ENCODE data around the gene NCF4.

Gene NCF4

GRCh38 chr22:36926721-36927435, 66.1 kb downstream of the NCF4 start:
- Histone ChIP-seq H3K36me3 (ENCODE audit: control insufficient read depth in 2 of 2, insufficient read depth in 1 of 2, low read length in 2 of 2) (no peaks in the 10 kb centered on the region), H3K4me1 (ENCODE audit: control insufficient read depth, insufficient read depth, low read length) (no peaks in the 10 kb centered on the region), H3K27ac (ENCODE audit: extremely low read depth, low read depth, low read length) (no peak overlapping the region), H3K9me3 (ENCODE audit: control insufficient read depth, insufficient read depth, low read depth, low read length) (no peaks in the 10 kb centered on the region), H3K4me3 (ENCODE audit: low read depth, low read length) (no peak overlapping the region)
- POLR2A ChIA-PET = no interaction called here
- CTCF ChIA-PET = no interaction called here
- no peak for TF ChIP-seq ZNF548 (tag by site-specific recombination; IDR thresholded peaks at IDR 0.05)
- no peak for TF ChIP-seq ZNF423 (tag by site-specific recombination; IDR thresholded peaks at IDR 0.05)
- TF ChIP-seq ZNF585B (tag by site-specific recombination; IDR thresholded peaks at IDR 0.05) = no peak
- TF ChIP-seq ZNF16 (tag by site-specific recombination; IDR thresholded peaks at IDR 0.05; ENCODE audit: low read depth) = no peak
- no peak for TF ChIP-seq SP3 (tag by site-specific recombination; IDR thresholded peaks at IDR 0.05)
- no peak for TF ChIP-seq ZNF138 (tag by site-specific recombination; IDR thresholded peaks at IDR 0.05; ENCODE audit: borderline replicate concordance)
- TF ChIP-seq ZNF510 (tag by site-specific recombination; IDR thresholded peaks at IDR 0.05; ENCODE audit: insufficient replicate concordance) = no peak
- TF ChIP-seq ZSCAN4 (tag by site-specific recombination; IDR thresholded peaks at IDR 0.05) = no peak
- TF ChIP-seq, protein P1, sequence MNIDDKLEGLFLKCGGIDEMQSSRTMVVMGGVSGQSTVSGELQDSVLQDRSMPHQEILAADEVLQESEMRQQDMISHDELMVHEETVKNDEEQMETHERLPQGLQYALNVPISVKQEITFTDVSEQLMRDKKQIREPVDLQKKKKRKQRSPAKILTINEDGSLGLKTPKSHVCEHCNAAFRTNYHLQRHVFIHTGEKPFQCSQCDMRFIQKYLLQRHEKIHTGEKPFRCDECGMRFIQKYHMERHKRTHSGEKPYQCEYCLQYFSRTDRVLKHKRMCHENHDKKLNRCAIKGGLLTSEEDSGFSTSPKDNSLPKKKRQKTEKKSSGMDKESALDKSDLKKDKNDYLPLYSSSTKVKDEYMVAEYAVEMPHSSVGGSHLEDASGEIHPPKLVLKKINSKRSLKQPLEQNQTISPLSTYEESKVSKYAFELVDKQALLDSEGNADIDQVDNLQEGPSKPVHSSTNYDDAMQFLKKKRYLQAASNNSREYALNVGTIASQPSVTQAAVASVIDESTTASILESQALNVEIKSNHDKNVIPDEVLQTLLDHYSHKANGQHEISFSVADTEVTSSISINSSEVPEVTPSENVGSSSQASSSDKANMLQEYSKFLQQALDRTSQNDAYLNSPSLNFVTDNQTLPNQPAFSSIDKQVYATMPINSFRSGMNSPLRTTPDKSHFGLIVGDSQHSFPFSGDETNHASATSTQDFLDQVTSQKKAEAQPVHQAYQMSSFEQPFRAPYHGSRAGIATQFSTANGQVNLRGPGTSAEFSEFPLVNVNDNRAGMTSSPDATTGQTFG (tag by site-specific recombination; IDR thresholded peaks at IDR 0.05; ENCODE audit: borderline replicate concordance) = no peak
- no peak for TF ChIP-seq ZNF26 (tag by site-specific recombination; IDR thresholded peaks at IDR 0.05)
- TF ChIP-seq, protein P2, sequence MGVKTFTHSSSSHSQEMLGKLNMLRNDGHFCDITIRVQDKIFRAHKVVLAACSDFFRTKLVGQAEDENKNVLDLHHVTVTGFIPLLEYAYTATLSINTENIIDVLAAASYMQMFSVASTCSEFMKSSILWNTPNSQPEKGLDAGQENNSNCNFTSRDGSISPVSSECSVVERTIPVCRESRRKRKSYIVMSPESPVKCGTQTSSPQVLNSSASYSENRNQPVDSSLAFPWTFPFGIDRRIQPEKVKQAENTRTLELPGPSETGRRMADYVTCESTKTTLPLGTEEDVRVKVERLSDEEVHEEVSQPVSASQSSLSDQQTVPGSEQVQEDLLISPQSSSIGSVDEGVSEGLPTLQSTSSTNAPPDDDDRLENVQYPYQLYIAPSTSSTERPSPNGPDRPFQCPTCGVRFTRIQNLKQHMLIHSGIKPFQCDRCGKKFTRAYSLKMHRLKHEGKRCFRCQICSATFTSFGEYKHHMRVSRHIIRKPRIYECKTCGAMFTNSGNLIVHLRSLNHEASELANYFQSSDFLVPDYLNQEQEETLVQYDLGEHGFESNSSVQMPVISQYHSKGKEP (tag by site-specific recombination; IDR thresholded peaks at IDR 0.05) = no peak
- no peak for TF ChIP-seq ZNF707 (tag by site-specific recombination; IDR thresholded peaks at IDR 0.05)
- no peak for TF ChIP-seq TRIM28 (IDR thresholded peaks at IDR 0.05; ENCODE audit: borderline replicate concordance, low read length)
- no peak for TF ChIP-seq ZNF394 (tag by site-specific recombination; IDR thresholded peaks at IDR 0.05; ENCODE audit: borderline replicate concordance)
- no peak for TF ChIP-seq ZNF777 (tag by site-specific recombination; IDR thresholded peaks at IDR 0.05; ENCODE audit: borderline replicate concordance)
- no peak for TF ChIP-seq ZNF692 (tag by site-specific recombination; IDR thresholded peaks at IDR 0.05)
- TF ChIP-seq ZNF184 (tag by site-specific recombination; IDR thresholded peaks at IDR 0.05) = no peak

Data from HEK293 (cell line).